HEK293 (cell line): Measurements from ENCODE around the gene ASAP2.
A peak's percentile ranks its signal among the peaks of the same experiment; 100 is the strongest.

ENCODE experiments used
- CTCF ChIA-PET: fragments of 350-600 bp; formaldehyde crosslinking; extraction: SDS; loops from one replicate; lab custom pipeline; 2021; ENCODE audit warnings: antibody characterized with exemption; lab: Yijun Ruan, JAX
- POLR2A ChIA-PET: fragments of 300-600 bp; formaldehyde crosslinking; extraction: SDS; loops from one replicate; lab custom pipeline; 2020; ENCODE audit warnings: antibody characterized with exemption, inconsistent platforms; lab: Yijun Ruan, JAX
- H3K27ac ChIP-seq: fragments of 200-500 bp; sonication (Bioruptor generic); 2 replicates; pipeline ENCODE4 v1.5.1; 2014; ENCODE audit warnings: low read depth, low read length, control low read depth, inconsistent platforms; ENCODE audit errors: extremely low read depth
- H3K36me3 ChIP-seq, 2 experiments: fragments of 200-500 bp in 1 of 2; sonication (Bioruptor generic) in 1 of 2; 1 replicate in 1 of 2; 2 replicates in 1 of 2; pipeline ENCODE4 v1.5.1; 2014 to 2017; ENCODE audit warnings: inconsistent platforms in 2 of 2, low read length in 2 of 2; ENCODE audit not compliant: control insufficient read depth in 2 of 2, insufficient read depth in 1 of 2
- H3K4me1 ChIP-seq: fragments of 200-500 bp; sonication (Bioruptor generic); 2 replicates; pipeline ENCODE4 v1.5.1; 2014; ENCODE audit warnings: mild to moderate bottlenecking, low read length, inconsistent platforms; ENCODE audit not compliant: control insufficient read depth, insufficient read depth
- H3K4me3 ChIP-seq: 2 replicates; pipeline ENCODE4 v1.5.1; 2011; ENCODE audit warnings: low read depth, mild to moderate bottlenecking, control low read depth, low read length, moderate library complexity
- H3K9me3 ChIP-seq: fragments of 200-500 bp; sonication (Bioruptor generic); 2 replicates; pipeline ENCODE4 v1.5.1; 2014; ENCODE audit warnings: low read depth, low read length, inconsistent platforms; ENCODE audit not compliant: control insufficient read depth, insufficient read depth
- ELK4 ChIP-seq: IDR thresholded peaks from 2 replicates; pipeline ENCODE4 v1.6.1; 2011; ENCODE audit warnings: mild to moderate bottlenecking, low read depth, low read length, borderline replicate concordance
- INSM2 ChIP-seq: fragments of 450-650 bp; formaldehyde crosslinking; IDR thresholded peaks from 2 replicates; pipeline ENCODE4 v1.5.1; 2016; ENCODE audit warnings: missing biosample characterization, missing genetic modification characterization
- ZBTB44 ChIP-seq: fragments of 450-650 bp; IDR thresholded peaks from 2 replicates; pipeline ENCODE4 v1.5.1; 2018; ENCODE audit warnings: missing biosample characterization, mild to moderate bottlenecking, missing genetic modification characterization
- ZNF16 ChIP-seq: fragments of 450-650 bp; formaldehyde crosslinking; IDR thresholded peaks from 2 replicates; pipeline ENCODE4 v1.5.1; 2016; ENCODE audit warnings: low read depth, missing biosample characterization, missing genetic modification characterization
- ZNF175 ChIP-seq: fragments of 450-650 bp; formaldehyde crosslinking; IDR thresholded peaks from 2 replicates; pipeline ENCODE4 v1.5.1; 2016; ENCODE audit warnings: missing biosample characterization, missing genetic modification characterization
- ZNF221 ChIP-seq: fragments of 450-650 bp; formaldehyde crosslinking; IDR thresholded peaks from 2 replicates; pipeline ENCODE4 v1.5.1; 2017; ENCODE audit warnings: missing biosample characterization, missing genetic modification characterization, borderline replicate concordance
- ZNF266 ChIP-seq: fragments of 450-650 bp; formaldehyde crosslinking; IDR thresholded peaks from 2 replicates; pipeline ENCODE4 v1.5.1; 2016; ENCODE audit warnings: missing biosample characterization, missing genetic modification characterization, low read depth
- ZNF362 ChIP-seq: fragments of 450-650 bp; formaldehyde crosslinking; IDR thresholded peaks from 2 replicates; pipeline ENCODE4 v1.5.1; 2016; ENCODE audit warnings: missing biosample characterization, missing genetic modification characterization
- ZNF664 ChIP-seq: fragments of 450-650 bp; formaldehyde crosslinking; IDR thresholded peaks from 2 replicates; pipeline ENCODE4 v1.5.1; 2016; ENCODE audit warnings: missing biosample characterization, missing genetic modification characterization
- ZNF701 ChIP-seq: fragments of 450-650 bp; formaldehyde crosslinking; IDR thresholded peaks from 2 replicates; pipeline ENCODE4 v1.5.1; 2016; ENCODE audit warnings: missing biosample characterization, missing genetic modification characterization
- ZNF830 ChIP-seq: fragments of 450-650 bp; IDR thresholded peaks from 2 replicates; pipeline ENCODE4 v1.5.0; 2018; ENCODE audit warnings: missing biosample characterization, missing genetic modification characterization, low read depth, mild to moderate bottlenecking, moderate library complexity
- ZSCAN4 ChIP-seq: fragments of 450-650 bp; formaldehyde crosslinking; IDR thresholded peaks from 2 replicates; pipeline ENCODE4 v1.5.1; 2017; ENCODE audit warnings: missing biosample characterization, missing genetic modification characterization

The ASAP2 gene

GRCh38 chr2:9424447-9425164 is 218.0 kb downstream of the ASAP2 start:
- POLR2A ChIA-PET = interaction anchor here (0.7 kb wide), 1 partner anchor 419 kb away, joined by 3 read pairs; the partner anchor contains the start of gene TAF1B
- Histone ChIP-seq H3K9me3 (no peaks in the 10 kb centered on the region), H3K4me1 (no peaks in the 10 kb centered on the region), H3K36me3 (peaks cover 12 to 20% of the 10 kb centered on the region in 2 experiments; a peak in 2 of 3 replicates), H3K4me3 (peak overlapping the region; percentile 74), H3K27ac (no peak overlapping the region)
- peak; percentile 73 for TF ChIP-seq ZNF664 (tag by site-specific recombination)
- TF ChIP-seq ZNF221 (tag by site-specific recombination) = no peak
- CTCF ChIA-PET = interaction anchor here (0.6 to 0.7 kb wide), 2 partner anchors 232 to 265 kb away, joined by 3 to 6 read pairs; no protein-coding TSS in a partner anchor

GRCh38 chr2:9428965-9429577 is 222.5 kb downstream of the ASAP2 start:
- Histone ChIP-seq H3K36me3 (peaks cover 55 to 61% of the 10 kb centered on the region in 2 experiments), H3K27ac (no peak overlapping the region), H3K4me3 (no peak overlapping the region), H3K4me1 (no peaks in the 10 kb centered on the region), H3K9me3 (no peaks in the 10 kb centered on the region)
- CTCF ChIA-PET = interaction anchor here (0.6 to 1.4 kb wide), 3 partner anchors 262 to 313 kb away, joined by 3 to 4 read pairs (median 3); no protein-coding TSS in a partner anchor
- TF ChIP-seq ZSCAN4 (tag by site-specific recombination) (no peak), ZBTB44 (tag by site-specific recombination) (no peak), INSM2 (tag by site-specific recombination) (no peak), ZNF830 (tag by site-specific recombination) (no peak), ELK4 (no peak), ZNF362 (tag by site-specific recombination) (no peak), ZNF701 (tag by site-specific recombination) (no peak), ZNF16 (no peak), ZNF266 (tag by site-specific recombination) (no peak), ZNF175 (tag by site-specific recombination) (no peak)
- POLR2A ChIA-PET = no interaction called here
